GM13976 (cell line): ENCODE results near the gene HIVEP2.

Experiments used
- DNase-seq: peaks from one replicate; pipeline ENCODE4 v3.0.0; 2012; ENCODE audit warnings: low spot score
- CTCF ChIP-seq: IDR thresholded peaks from 2 replicates; pipeline ENCODE4 v1.5.1; 2012; ENCODE audit warnings: borderline replicate concordance, mild to moderate bottlenecking; ENCODE audit not compliant: insufficient read depth; ENCODE audit errors: extremely low read depth, missing control alignments, control extremely low read depth
- in situ Hi-C: fragments of 300-500 bp; cut with MboI; formaldehyde crosslinking; loops from one replicate; pipeline ENCODE4 v1.12.0; 2022; ENCODE audit warnings: low sequenced_read_pairs, mixed read lengths, inconsistent platforms; ENCODE audit not compliant: unreplicated experiment

The HIVEP2 gene

GRCh38 chr6:142942238-142942637, 2.7 kb downstream of the HIVEP2 start:
- in situ Hi-C loops, result loop anchor here (10.0 kb wide), 1 partner anchor 247 kb away; no protein-coding TSS in a partner anchor
- no peak for TF ChIP-seq CTCF
- no peak for DNase-seq

GRCh38 chr6:142941018-142941417, 4.0 kb downstream of the HIVEP2 start:
- DNase-seq, result no peak
- TF ChIP-seq CTCF, result no peak
- in situ Hi-C loops, result loop anchor here (10.0 kb wide), 1 partner anchor 246 kb away; no protein-coding TSS in a partner anchor

DNA sequence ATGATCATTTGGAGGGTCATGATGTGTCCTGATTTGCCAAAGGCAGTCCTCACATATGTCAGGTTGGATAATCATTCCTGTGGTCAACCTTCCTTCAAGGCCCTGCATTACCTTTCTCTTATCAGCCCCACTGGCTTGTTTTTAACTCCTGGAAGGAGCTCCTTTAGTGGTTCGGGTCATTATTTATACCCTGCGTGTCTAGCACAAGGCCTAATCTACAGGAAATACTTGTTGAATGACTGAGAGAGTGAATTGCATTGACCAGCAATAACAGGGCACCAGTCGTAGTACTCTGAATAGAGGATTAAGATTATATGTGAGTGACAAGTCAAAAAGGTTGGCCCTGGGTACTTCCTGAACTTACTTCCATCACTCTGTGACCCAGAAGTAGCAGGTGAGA, 4.5 kb downstream of the HIVEP2 start:
- DNase-seq, result no peak
- in situ Hi-C loops, result loop anchor here (10.0 kb wide), 1 partner anchor 246 kb away; no protein-coding TSS in a partner anchor

GRCh38 chr6:142938510-142938909, 6.5 kb downstream of the HIVEP2 start:
- TF ChIP-seq CTCF, result no peak
- in situ Hi-C loops, result no loop called here
- DNase-seq, result no peak

More for the DNA sequence above, 4.5 kb downstream of the HIVEP2 start:
- TF ChIP-seq CTCF, result no peak

GRCh38 chr6:142937986-142938385, 7.0 kb downstream of the HIVEP2 start:
- in situ Hi-C loops, result no loop called here
- no peak for DNase-seq
- no peak for TF ChIP-seq CTCF

GRCh38 chr6:142935553-142936517, 9.1 kb downstream of the HIVEP2 start:
- TF ChIP-seq CTCF, result no peak
- in situ Hi-C loops, result no loop called here
- no peak for DNase-seq
